Measurements from ENCODE around the gene TTC3.

GRCh38 chr21:37237346-37237745 lies 164.3 kb downstream of the TTC3 start:
- TF ChIP-seq EZH2 (IDR thresholded peaks at IDR 0.05; ENCODE audit: low read depth), result no peak
- TF ChIP-seq CTCF (conservative IDR thresholded peaks at IDR 0.05), result no peak

Data from PC-9 (cell line).